Measurements from ENCODE around the gene OSBPL9. TPM values are rescaled to one million over a fixed set of nuclear protein-coding genes. Genes with fewer than 3 reads are reported as not detected.

Gene OSBPL9
- total RNA-seq, 1 experiment from 2014 or later = 52.6 TPM

GRCh38 chr1:51631747-51632146 is 14.9 kb downstream of the OSBPL9 start:
- no peak overlapping the region for H3K27ac ChIP-seq (ENCODE audit: low read depth, low read length)
- no peak for TF ChIP-seq REST (IDR thresholded peaks at IDR 0.05; ENCODE audit: low read depth)
- no peak for TF ChIP-seq JUND (IDR thresholded peaks at IDR 0.05)
- no peak for TF ChIP-seq EZH2phosphoT487 (IDR thresholded peaks at IDR 0.05; ENCODE audit: borderline replicate concordance)
- no peak for TF ChIP-seq SP1 (IDR thresholded peaks at IDR 0.05; ENCODE audit: low read depth)
- no peak for TF ChIP-seq CEBPB (IDR thresholded peaks at IDR 0.05; ENCODE audit: low read depth)
- TF ChIP-seq ZBTB33 (IDR thresholded peaks at IDR 0.05; ENCODE audit: extremely low read depth, insufficient replicate concordance, low read length) = no peak
- TF ChIP-seq EZH2 (IDR thresholded peaks at IDR 0.05) = no peak
- no peak for TF ChIP-seq POLR2A (IDR thresholded peaks at IDR 0.05; ENCODE audit: borderline replicate concordance, extremely low read depth, insufficient read depth, insufficient read length)
- TF ChIP-seq ZFX (IDR thresholded peaks at IDR 0.05) = no peak
- no peak for TF ChIP-seq RAD21 (IDR thresholded peaks at IDR 0.05; ENCODE audit: low read depth)
- TF ChIP-seq FOSL1 (IDR thresholded peaks at IDR 0.05; ENCODE audit: low read depth) = no peak
- TF ChIP-seq SRF (IDR thresholded peaks at IDR 0.05; ENCODE audit: low read depth) = no peak
- no peak for TF ChIP-seq TCF7L2 (IDR thresholded peaks at IDR 0.05; ENCODE audit: borderline replicate concordance, extremely low read depth, insufficient read depth, insufficient read length)
- no peak for TF ChIP-seq CTCF (IDR thresholded peaks at IDR 0.05 in 2 of 3, conservative IDR thresholded peaks at IDR 0.05 in 1 of 3; ENCODE audit: borderline replicate concordance in 1 of 3, insufficient read depth in 1 of 3, low read depth in 2 of 3, low read length in 2 of 3)
- no peak for TF ChIP-seq YY1 (IDR thresholded peaks at IDR 0.05; ENCODE audit: extremely low read depth, insufficient replicate concordance, low read depth, low read length)
- TF ChIP-seq SIN3A (IDR thresholded peaks at IDR 0.05; ENCODE audit: low read depth) = no peak
- no peak for TF ChIP-seq EGR1 (IDR thresholded peaks at IDR 0.05; ENCODE audit: low read depth)
- no peaks in the 10 kb centered on the region for H4K20me1 ChIP-seq (ENCODE audit: insufficient read depth)
- H3K4me1 ChIP-seq (ENCODE audit: control insufficient read depth in 1 of 2, insufficient read depth in 2 of 2, low read length in 2 of 2) = peaks cover 20 to 23% of the 10 kb centered on the region in 2 experiments
- DNase-seq (ENCODE audit: low read depth, low spot score) (no peak), ATAC-seq (no peak)
- BruUV-seq (replicated peaks) = no TSS peak
- no peaks in the 10 kb centered on the region for H3K27me3 ChIP-seq (ENCODE audit: insufficient read depth, low read length)
- H3K4me2 ChIP-seq (ENCODE audit: low read length) = no peak overlapping the region
- no peak overlapping the region for H2AFZ ChIP-seq (ENCODE audit: low read depth, low read length, poor library complexity, severe bottlenecking)
- intact Hi-C loops (cut with micrococcal nuclease) = no loop called here
- ChIA-PET POLR2A (no interaction called here), RAD21 (ENCODE audit: low non-redundant PET in 1 of 2, low total read pairs in 2 of 2, uncharacterized antibody in 2 of 2, unreplicated experiment in 2 of 2) (no interaction called here), CTCF (no interaction called here)
- no peaks in the 10 kb centered on the region for H3K9me2 ChIP-seq (ENCODE audit: insufficient read depth)
- H3K4me3 ChIP-seq (replicated peaks in 1 of 2; ENCODE audit: low read depth in 1 of 2, low read length in 2 of 2) = no peak overlapping the region
- H3K79me2 ChIP-seq (ENCODE audit: insufficient read depth, low read length) = peaks cover 57% of the 10 kb centered on the region
- no peak overlapping the region for H3K9ac ChIP-seq (ENCODE audit: low read length)
- no peaks in the 10 kb centered on the region for H3K36me3 ChIP-seq (ENCODE audit: control insufficient read depth in 1 of 2, insufficient read depth in 2 of 2, low read length in 2 of 2)
- no peaks in the 10 kb centered on the region for H3K9me3 ChIP-seq (ENCODE audit: control insufficient read depth in 1 of 2, insufficient read depth in 1 of 2, low read depth in 1 of 2, low read length in 2 of 2)
